GM11168 (cell line): ENCODE measurements around the gene DYNLT5.

Experiments
- in situ Hi-C: fragments of 300-500 bp; cut with MboI; formaldehyde crosslinking; loops from one replicate; pipeline ENCODE4 v1.12.0; 2022; ENCODE audit warnings: low sequenced_read_pairs; ENCODE audit not compliant: unreplicated experiment

The DYNLT5 gene

GRCh38 chr1:66752000-66752592 lies at the start of gene DYNLT5:
Gene DYNLT5, plus strand, starts transcription at chr1:66752459. Its CDS starts 2,200 bp downstream, at chr1:66754659.
- in situ Hi-C loops = loop anchor here (25.0 kb wide), 2 partner anchors 385 to 735 kb away; partner anchors contain the start of gene C1orf141

- in situ Hi-C loops = no loop called here
Measured at GRCh38 chr1:66704177-66704875, 47.9 kb upstream of the DYNLT5 start.

GRCh38 chr1:66705110-66705509 lies 47.1 kb upstream of the DYNLT5 start:
- in situ Hi-C loops = no loop called here

- in situ Hi-C loops = no loop called here
Measured at GRCh38 chr1:66711420-66711819, 40.8 kb upstream of the DYNLT5 start.

GRCh38 chr1:66712839-66713238 lies 39.4 kb upstream of the DYNLT5 start:
- in situ Hi-C loops = no loop called here

GRCh38 chr1:66723985-66724384 lies 28.3 kb upstream of the DYNLT5 start:
- in situ Hi-C loops = loop anchor here (5.0 kb wide), 1 partner anchor 77 kb away; no protein-coding TSS in a partner anchor

GRCh38 chr1:66725885-66726665 lies 26.2 kb upstream of the DYNLT5 start:
- in situ Hi-C loops = loop anchor here (25.0 kb wide), 1 partner anchor 489 kb away; no protein-coding TSS in a partner anchor

GRCh38 chr1:66728021-66728420 lies 24.2 kb upstream of the DYNLT5 start:
- in situ Hi-C loops = loop anchor here (25.0 kb wide), 1 partner anchor 491 kb away; no protein-coding TSS in a partner anchor

GRCh38 chr1:66728716-66729115 lies 23.5 kb upstream of the DYNLT5 start:
- in situ Hi-C loops = loop anchor here (25.0 kb wide), 1 partner anchor 491 kb away; no protein-coding TSS in a partner anchor

- in situ Hi-C loops = loop anchor here (25.0 kb wide), 1 partner anchor 492 kb away; no protein-coding TSS in a partner anchor
Measured at GRCh38 chr1:66729119-66729518, 23.1 kb upstream of the DYNLT5 start.

GRCh38 chr1:66729523-66729922 lies 22.7 kb upstream of the DYNLT5 start:
- in situ Hi-C loops = loop anchor here (25.0 kb wide), 1 partner anchor 492 kb away; no protein-coding TSS in a partner anchor

- in situ Hi-C loops = loop anchor here (25.0 kb wide), 1 partner anchor 493 kb away; no protein-coding TSS in a partner anchor
Measured at GRCh38 chr1:66730462-66730861, 21.8 kb upstream of the DYNLT5 start.

GRCh38 chr1:66731170-66731865 lies 20.9 kb upstream of the DYNLT5 start:
- in situ Hi-C loops = loop anchor here (25.0 kb wide), 1 partner anchor 494 kb away; no protein-coding TSS in a partner anchor

GRCh38 chr1:66732407-66733166 lies 19.7 kb upstream of the DYNLT5 start:
- in situ Hi-C loops = loop anchor here (25.0 kb wide), 1 partner anchor 495 kb away; no protein-coding TSS in a partner anchor

- in situ Hi-C loops = loop anchor here (25.0 kb wide), 1 partner anchor 496 kb away; no protein-coding TSS in a partner anchor
Measured at GRCh38 chr1:66733348-66734017, 18.8 kb upstream of the DYNLT5 start.

GRCh38 chr1:66734531-66734930 lies 17.7 kb upstream of the DYNLT5 start:
- in situ Hi-C loops = loop anchor here (25.0 kb wide), 1 partner anchor 497 kb away; no protein-coding TSS in a partner anchor

- in situ Hi-C loops = loop anchor here (25.0 kb wide), 1 partner anchor 501 kb away; no protein-coding TSS in a partner anchor
Measured at GRCh38 chr1:66737836-66738235, 14.4 kb upstream of the DYNLT5 start.
